SK-N-MC (cell line): ENCODE results near the gene TPBGL.

Experiments
- EZH2 ChIP-seq: fragments of 200-600 bp; sonication (generic); IDR thresholded peaks from one replicate; pipeline ENCODE4 v1.6.1; 2017; ENCODE audit warnings: antibody characterized with exemption
- POLR2AphosphoS5 ChIP-seq: IDR thresholded peaks from 2 replicates; pipeline ENCODE4 v1.6.1; 2012; ENCODE audit warnings: mild to moderate bottlenecking, low read depth, low read length, borderline replicate concordance

GRCh38 chr11:75264356-75264755, 23.8 kb downstream of the TPBGL start:
- TF ChIP-seq POLR2AphosphoS5 (no peak), EZH2 (no peak)
